Upper lobe of right lung (tissue), 1 donor: ENCODE measurements around the gene LETM1. TPM values are rescaled to one million over a fixed set of nuclear protein-coding genes. Genes with fewer than 3 reads are reported as not detected.

Experiments used
- ATAC-seq: fragments of 200-7000 bp; cut with Tn5 transposase; one replicate; pipeline ENCODE4 v1.9.1; 2020; ENCODE audit warnings: mild to moderate bottlenecking, moderate library complexity
- DNase-seq: peaks from one replicate; pipeline ENCODE4 v3.0.0-alpha.2; 2020
- H3K27ac ChIP-seq: fragments of 200-600 bp; one replicate; pipeline ENCODE4 v1.8.0; 2022
- H3K27me3 ChIP-seq: fragments of 200-600 bp; one replicate; pipeline ENCODE4 v1.8.0; 2022; ENCODE audit warnings: mild to moderate bottlenecking
- H3K36me3 ChIP-seq: fragments of 200-600 bp; one replicate; pipeline ENCODE4 v1.8.0; 2022
- H3K4me1 ChIP-seq: fragments of 200-600 bp; one replicate; pipeline ENCODE4 v1.8.0; 2022
- H3K4me3 ChIP-seq: fragments of 200-600 bp; one replicate; pipeline ENCODE4 v1.8.0; 2022; ENCODE audit warnings: mild to moderate bottlenecking
- H3K9me3 ChIP-seq: fragments of 200-600 bp; one replicate; pipeline ENCODE4 v1.8.0; 2022
- CTCF ChIP-seq: fragments of 200-600 bp; IDR thresholded peaks from one replicate; pipeline ENCODE4 v1.8.0; 2022; ENCODE audit warnings: antibody characterized with exemption
- intact Hi-C: fragments of 100-400 bp; cut with DNase I; formaldehyde crosslinking; loops from one replicate; pipeline ENCODE4 v1.11.0; 2022
- total RNA-seq: library from RNA; stranded (reverse); fragmentation: NEBNext Ultra II Directional; extraction: Animal tissue kit (Norgen Biotek cat#: 25700); gene quantifications from one replicate; pipeline ENCODE4 v1.2.1, GENCODE V29; 2021
- donor health status: DM: no; HTN: yes; CAD: no; lungs with severe emphysema.

Gene LETM1
- total RNA-seq, 1 donor from 2014 or later = 39.5 TPM

GRCh38 chr4:1815997-1816860 lies 39.7 kb downstream of the LETM1 start:
- no peak for ATAC-seq
- TF ChIP-seq CTCF = no peak
- H3K36me3 ChIP-seq = peaks cover 72% of the 10 kb centered on the region

DNA sequence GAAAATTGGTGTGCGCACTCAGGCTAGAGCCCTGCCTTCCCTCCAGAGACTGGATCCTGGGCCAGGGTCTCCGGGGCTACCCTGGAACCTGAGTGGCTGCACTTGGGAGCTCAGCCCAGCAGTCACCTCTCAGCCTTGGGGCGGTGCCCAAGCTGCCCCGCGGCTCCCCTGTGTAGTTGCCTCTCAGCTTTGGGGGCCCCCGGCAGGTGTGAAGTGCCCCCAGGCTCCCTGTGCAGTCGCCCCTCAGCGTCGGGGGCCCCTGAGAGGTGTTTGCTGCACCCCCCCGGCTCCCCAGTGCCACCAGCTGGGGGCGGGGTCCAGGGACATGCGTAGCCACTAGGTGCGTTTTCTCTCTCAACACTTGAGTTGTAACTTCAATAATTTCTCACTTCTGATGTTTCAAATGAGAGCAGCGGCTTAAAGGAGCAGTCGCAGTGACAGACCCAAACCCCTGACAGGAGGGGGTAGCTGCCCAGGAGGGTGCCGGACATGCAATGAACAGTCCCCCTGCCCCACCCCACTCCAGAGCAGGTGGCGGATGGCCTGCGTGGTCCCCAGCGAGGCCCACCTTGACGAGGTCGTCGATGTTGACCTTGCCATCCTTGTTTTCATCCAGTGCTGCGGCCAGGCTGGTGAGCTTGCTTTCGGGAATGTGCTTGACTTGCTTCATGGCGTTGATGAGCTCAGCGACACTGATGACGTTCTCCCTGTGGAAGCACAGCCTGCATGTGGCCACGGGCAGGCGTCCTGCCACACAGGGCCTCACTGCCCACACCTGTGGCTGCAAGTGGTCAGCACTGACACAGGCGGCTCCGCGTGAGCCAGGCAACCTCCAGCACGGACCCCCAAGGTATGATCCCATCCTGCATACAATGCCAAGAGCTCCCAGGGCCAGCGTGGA lies 40.6 kb downstream of the LETM1 start:
- no peaks in the 10 kb centered on the region for H3K27me3 ChIP-seq
- no peak overlapping the region for H3K27ac ChIP-seq
- peaks cover 8% of the 10 kb centered on the region for H3K4me1 ChIP-seq
- DNase-seq (no peak), ATAC-seq (no peak)
- peaks cover 64% of the 10 kb centered on the region for H3K36me3 ChIP-seq
- no peak for TF ChIP-seq CTCF
- intact Hi-C loops = no loop called here
- no peaks in the 10 kb centered on the region for H3K9me3 ChIP-seq
- H3K4me3 ChIP-seq = no peak overlapping the region

More at GRCh38 chr4:1815997-1816860, 39.7 kb downstream of the LETM1 start:
- Histone ChIP-seq H3K4me1 (peaks cover 8% of the 10 kb centered on the region), H3K4me3 (no peak overlapping the region), H3K9me3 (no peaks in the 10 kb centered on the region), H3K27ac (no peak overlapping the region), H3K27me3 (no peaks in the 10 kb centered on the region)
- intact Hi-C loops = no loop called here
- DNase-seq = no peak

GRCh38 chr4:1814453-1814852 lies 41.5 kb downstream of the LETM1 start:
- Histone ChIP-seq H3K9me3 (no peaks in the 10 kb centered on the region), H3K27me3 (no peaks in the 10 kb centered on the region), H3K4me3 (no peak overlapping the region), H3K36me3 (peaks cover 57% of the 10 kb centered on the region), H3K27ac (no peak overlapping the region), H3K4me1 (peaks cover 8% of the 10 kb centered on the region)
- ATAC-seq (no peak), DNase-seq (no peak)
- TF ChIP-seq CTCF = no peak
- intact Hi-C loops = no loop called here

DNA sequence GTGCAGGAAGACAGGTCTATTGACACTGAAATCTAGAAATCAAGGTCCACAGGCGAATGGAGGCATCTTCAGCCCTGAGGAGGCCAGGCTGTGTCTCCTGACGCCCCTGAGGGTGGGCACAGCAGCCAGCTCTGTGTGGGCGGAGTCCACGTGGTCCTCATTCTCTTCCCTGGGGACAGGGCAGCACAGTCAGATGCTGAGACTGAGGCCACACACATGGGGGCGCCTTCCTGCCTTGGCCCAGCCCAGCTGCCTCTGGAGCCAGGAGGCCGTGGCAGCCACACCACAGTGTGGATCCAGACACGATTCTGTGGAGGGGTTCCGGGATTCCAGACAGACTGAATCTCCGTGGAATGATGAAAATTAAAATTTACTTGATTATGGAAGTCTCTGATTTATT lies 42.0 kb downstream of the LETM1 start:
- no peak for TF ChIP-seq CTCF
- ATAC-seq (no peak), DNase-seq (no peak)
- Histone ChIP-seq H3K9me3 (no peaks in the 10 kb centered on the region), H3K27ac (no peak overlapping the region), H3K4me3 (no peak overlapping the region), H3K36me3 (peaks cover 56% of the 10 kb centered on the region), H3K4me1 (peaks cover 8% of the 10 kb centered on the region), H3K27me3 (no peaks in the 10 kb centered on the region)
- intact Hi-C loops = no loop called here

GRCh38 chr4:1813231-1813630 lies 42.7 kb downstream of the LETM1 start:
- DNase-seq (no peak), ATAC-seq (no peak)
- no peaks in the 10 kb centered on the region for H3K9me3 ChIP-seq
- peaks cover 8% of the 10 kb centered on the region for H3K4me1 ChIP-seq
- no peak overlapping the region for H3K27ac ChIP-seq
- H3K27me3 ChIP-seq = no peaks in the 10 kb centered on the region
- TF ChIP-seq CTCF = no peak
- intact Hi-C loops = no loop called here
- H3K4me3 ChIP-seq = no peak overlapping the region
- peaks cover 49% of the 10 kb centered on the region for H3K36me3 ChIP-seq
